ENCODE measurements around the gene PPM1L. TPM values are rescaled to one million over a fixed set of nuclear protein-coding genes. Genes with fewer than 3 reads are reported as not detected.

PPM1L gene
- total RNA-seq, 1 experiment from 2014 or later: 7.3 TPM

DNA sequence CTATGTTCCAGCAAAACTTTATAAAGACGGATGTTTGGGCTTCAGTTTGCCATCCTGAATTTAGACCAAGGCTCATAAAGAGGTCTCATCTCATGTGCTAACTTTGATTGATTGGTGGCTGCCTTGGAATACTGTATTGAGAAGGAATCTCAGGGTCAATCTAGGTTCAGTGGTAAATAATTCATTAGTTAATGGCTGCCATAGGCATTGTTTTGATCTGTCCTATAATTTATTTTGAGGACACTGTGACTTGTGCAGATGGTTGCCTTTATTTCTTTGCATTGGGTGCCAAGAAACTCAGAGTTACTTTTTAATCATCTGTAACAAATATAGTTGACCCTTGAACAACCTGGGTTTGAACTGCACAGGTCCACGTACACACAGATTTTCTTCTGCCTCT is 189.3 kb downstream of the PPM1L start:
- WGBS (ENCODE audit: extremely low coverage, insufficient read length, low lambda C conversion rate): no CpG with 5 or more reads among the region's 2 CpGs
- TF ChIP-seq, protein P1, sequence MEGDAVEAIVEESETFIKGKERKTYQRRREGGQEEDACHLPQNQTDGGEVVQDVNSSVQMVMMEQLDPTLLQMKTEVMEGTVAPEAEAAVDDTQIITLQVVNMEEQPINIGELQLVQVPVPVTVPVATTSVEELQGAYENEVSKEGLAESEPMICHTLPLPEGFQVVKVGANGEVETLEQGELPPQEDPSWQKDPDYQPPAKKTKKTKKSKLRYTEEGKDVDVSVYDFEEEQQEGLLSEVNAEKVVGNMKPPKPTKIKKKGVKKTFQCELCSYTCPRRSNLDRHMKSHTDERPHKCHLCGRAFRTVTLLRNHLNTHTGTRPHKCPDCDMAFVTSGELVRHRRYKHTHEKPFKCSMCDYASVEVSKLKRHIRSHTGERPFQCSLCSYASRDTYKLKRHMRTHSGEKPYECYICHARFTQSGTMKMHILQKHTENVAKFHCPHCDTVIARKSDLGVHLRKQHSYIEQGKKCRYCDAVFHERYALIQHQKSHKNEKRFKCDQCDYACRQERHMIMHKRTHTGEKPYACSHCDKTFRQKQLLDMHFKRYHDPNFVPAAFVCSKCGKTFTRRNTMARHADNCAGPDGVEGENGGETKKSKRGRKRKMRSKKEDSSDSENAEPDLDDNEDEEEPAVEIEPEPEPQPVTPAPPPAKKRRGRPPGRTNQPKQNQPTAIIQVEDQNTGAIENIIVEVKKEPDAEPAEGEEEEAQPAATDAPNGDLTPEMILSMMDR (conservative IDR thresholded peaks at IDR 0.05): no peak
- no peak overlapping the region for H3K18ac ChIP-seq (ENCODE audit: insufficient read length, low read depth, low read length)
- no peak overlapping the region for H2AFZ ChIP-seq (ENCODE audit: low read length)
- peaks cover 15 to 16% of the 10 kb centered on the region in 2 experiments; a peak in 3 of 5 replicates for H3K9me3 Mint-ChIP-seq
- DNase-seq: no peak
- H3K27ac Mint-ChIP-seq: no peak overlapping the region
- no peak overlapping the region for H2BK15ac ChIP-seq (ENCODE audit: low read depth, low read length)
- H3K14ac ChIP-seq (ENCODE audit: insufficient read depth, low read length): no peak overlapping the region
- H2BK120ac ChIP-seq (ENCODE audit: low read depth, low read length, poor library complexity, severe bottlenecking): no peak overlapping the region
- H3K36me3 Mint-ChIP-seq (ENCODE audit: insufficient read depth in 1 of 3, low read depth in 3 of 3): peaks cover 5 to 15% (median 6%) of the 10 kb centered on the region in 3 experiments; a peak in 6 of 7 replicates
- H4K5ac ChIP-seq (ENCODE audit: insufficient read length, low read depth, low read length): no peak overlapping the region
- H3K27me3 ChIP-seq (ENCODE audit: insufficient read depth, low read length): no peaks in the 10 kb centered on the region
- H3K79me2 ChIP-seq (ENCODE audit: insufficient read depth, low read length): no peaks in the 10 kb centered on the region
- H2AK5ac ChIP-seq (ENCODE audit: insufficient read length, low read length): no peak overlapping the region
- no peak overlapping the region for H3K4ac ChIP-seq (ENCODE audit: low read depth, low read length)
- no peaks in the 10 kb centered on the region for H3K4me1 Mint-ChIP-seq
- no peak overlapping the region for H2BK20ac ChIP-seq (ENCODE audit: low read depth, low read length, poor library complexity, severe bottlenecking)
- no peak overlapping the region for H2BK12ac ChIP-seq (ENCODE audit: insufficient read length, low read depth, low read length)
- H2BK5ac ChIP-seq (ENCODE audit: insufficient read length, low read length): no peak overlapping the region
- H3K4me1 ChIP-seq (ENCODE audit: insufficient read depth, low read length): no peaks in the 10 kb centered on the region
- no peak overlapping the region for H3K4me3 Mint-ChIP-seq
- no peak overlapping the region for H3T11ph ChIP-seq (ENCODE audit: low read length)
- H3K9ac ChIP-seq (ENCODE audit: extremely low read depth, insufficient read length, low read length): no peak overlapping the region
- no peaks in the 10 kb centered on the region for H3K79me1 ChIP-seq (ENCODE audit: insufficient read depth, low read depth, low read length, poor library complexity, severe bottlenecking)
- no peak overlapping the region for H3K23ac ChIP-seq (ENCODE audit: insufficient read length, low read depth, low read length)
- no peaks in the 10 kb centered on the region for H3K9me3 ChIP-seq (ENCODE audit: control insufficient read depth, low read depth, low read length)
- no peak overlapping the region for H3K27ac ChIP-seq (ENCODE audit: insufficient read length, low read depth, low read length)
- H3K23me2 ChIP-seq (ENCODE audit: insufficient read length, low read depth, low read length, poor library complexity, severe bottlenecking): no peaks in the 10 kb centered on the region
- no peak overlapping the region for H3K4me2 ChIP-seq (ENCODE audit: insufficient read depth, insufficient read length, low read length)
- no peak overlapping the region for H4K91ac ChIP-seq (ENCODE audit: insufficient read length, low read depth, low read length)
- no peak overlapping the region for H4K8ac ChIP-seq (replicated peaks; ENCODE audit: insufficient read length, low read depth, low read length)
- H3K27me3 Mint-ChIP-seq (ENCODE audit: low read depth): no peaks in the 10 kb centered on the region
- no peak overlapping the region for H3K56ac ChIP-seq (ENCODE audit: insufficient read length, low read depth, low read length)
- no peaks in the 10 kb centered on the region for H4K20me1 ChIP-seq (ENCODE audit: control insufficient read depth, insufficient read depth, insufficient read length)
